ENCODE results near the gene LTF. TPM values are rescaled to one million over a fixed set of nuclear protein-coding genes. Genes with fewer than 3 reads are reported as not detected.

LTF gene
- total RNA-seq, 1 experiment from 2014 or later: not detected

DNA sequence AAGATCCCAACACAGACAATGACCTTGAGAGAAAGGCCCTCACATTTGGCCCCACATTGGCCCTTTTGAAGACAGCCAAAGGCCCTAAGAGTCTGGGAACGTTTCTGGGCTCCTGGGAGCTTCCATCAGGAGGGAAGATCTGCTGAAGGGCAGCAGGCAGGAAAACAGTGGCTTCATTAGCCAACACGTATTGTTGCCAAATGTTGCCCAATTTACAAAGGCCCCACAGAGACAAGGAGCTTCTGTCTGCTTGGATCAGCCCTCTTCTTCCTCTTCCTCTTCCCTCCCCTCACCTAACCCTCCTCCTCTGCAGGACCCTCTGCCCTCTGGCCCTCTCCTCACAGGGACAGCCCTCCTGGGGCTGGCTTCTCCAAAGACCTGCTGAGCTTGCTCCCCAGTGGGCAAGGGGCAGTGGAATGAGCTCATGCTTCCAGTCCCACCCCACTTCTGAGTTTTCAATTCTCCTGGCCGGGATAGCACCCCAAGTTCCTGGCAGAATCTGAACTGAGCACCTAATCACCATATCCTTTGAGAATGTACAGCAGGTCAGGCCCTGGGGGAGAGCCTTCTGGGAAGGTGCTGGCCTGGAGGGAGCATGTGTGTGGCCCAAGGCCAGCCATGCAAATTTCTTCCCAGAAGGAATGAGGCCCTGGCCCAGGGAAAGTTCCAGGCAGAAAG, 5.1 kb upstream of the LTF start:
- ChIA-PET POLR2A (ENCODE audit: unreplicated experiment) (no interaction called here), CTCF (no interaction called here)
- Histone ChIP-seq H4K20me1 (ENCODE audit: insufficient read depth) (no peaks in the 10 kb centered on the region), H3K27ac (no peak overlapping the region), H2AFZ (no peak overlapping the region), H3K36me3 (ENCODE audit: low read depth) (no peaks in the 10 kb centered on the region), H3F3A (ENCODE audit: insufficient read depth, low read depth) (no peaks in the 10 kb centered on the region), H3K27me3 (ENCODE audit: insufficient read depth, low read depth) (no peaks in the 10 kb centered on the region), H3K9me3 (ENCODE audit: insufficient read depth, low read depth) (no peaks in the 10 kb centered on the region), H3K4me3 (no peak overlapping the region), H3K9me2 (ENCODE audit: insufficient read depth) (no peaks in the 10 kb centered on the region), H3K79me2 (ENCODE audit: low read depth) (no peaks in the 10 kb centered on the region), H3K4me1 (replicated peaks; ENCODE audit: insufficient read depth) (no peaks in the 10 kb centered on the region), H3K4me2 (no peak overlapping the region)
- intact Hi-C loops (cut with micrococcal nuclease; ENCODE audit: unreplicated experiment): no loop called here
- no TSS peak for BruUV-seq (replicated peaks)
- no peak for DNase-seq
- TF ChIP-seq, protein P1, sequence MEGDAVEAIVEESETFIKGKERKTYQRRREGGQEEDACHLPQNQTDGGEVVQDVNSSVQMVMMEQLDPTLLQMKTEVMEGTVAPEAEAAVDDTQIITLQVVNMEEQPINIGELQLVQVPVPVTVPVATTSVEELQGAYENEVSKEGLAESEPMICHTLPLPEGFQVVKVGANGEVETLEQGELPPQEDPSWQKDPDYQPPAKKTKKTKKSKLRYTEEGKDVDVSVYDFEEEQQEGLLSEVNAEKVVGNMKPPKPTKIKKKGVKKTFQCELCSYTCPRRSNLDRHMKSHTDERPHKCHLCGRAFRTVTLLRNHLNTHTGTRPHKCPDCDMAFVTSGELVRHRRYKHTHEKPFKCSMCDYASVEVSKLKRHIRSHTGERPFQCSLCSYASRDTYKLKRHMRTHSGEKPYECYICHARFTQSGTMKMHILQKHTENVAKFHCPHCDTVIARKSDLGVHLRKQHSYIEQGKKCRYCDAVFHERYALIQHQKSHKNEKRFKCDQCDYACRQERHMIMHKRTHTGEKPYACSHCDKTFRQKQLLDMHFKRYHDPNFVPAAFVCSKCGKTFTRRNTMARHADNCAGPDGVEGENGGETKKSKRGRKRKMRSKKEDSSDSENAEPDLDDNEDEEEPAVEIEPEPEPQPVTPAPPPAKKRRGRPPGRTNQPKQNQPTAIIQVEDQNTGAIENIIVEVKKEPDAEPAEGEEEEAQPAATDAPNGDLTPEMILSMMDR (conservative IDR thresholded peaks at IDR 0.05): no peak
- no peak for TF ChIP-seq EZH2 (IDR thresholded peaks at IDR 0.05; ENCODE audit: low read depth)

DNA sequence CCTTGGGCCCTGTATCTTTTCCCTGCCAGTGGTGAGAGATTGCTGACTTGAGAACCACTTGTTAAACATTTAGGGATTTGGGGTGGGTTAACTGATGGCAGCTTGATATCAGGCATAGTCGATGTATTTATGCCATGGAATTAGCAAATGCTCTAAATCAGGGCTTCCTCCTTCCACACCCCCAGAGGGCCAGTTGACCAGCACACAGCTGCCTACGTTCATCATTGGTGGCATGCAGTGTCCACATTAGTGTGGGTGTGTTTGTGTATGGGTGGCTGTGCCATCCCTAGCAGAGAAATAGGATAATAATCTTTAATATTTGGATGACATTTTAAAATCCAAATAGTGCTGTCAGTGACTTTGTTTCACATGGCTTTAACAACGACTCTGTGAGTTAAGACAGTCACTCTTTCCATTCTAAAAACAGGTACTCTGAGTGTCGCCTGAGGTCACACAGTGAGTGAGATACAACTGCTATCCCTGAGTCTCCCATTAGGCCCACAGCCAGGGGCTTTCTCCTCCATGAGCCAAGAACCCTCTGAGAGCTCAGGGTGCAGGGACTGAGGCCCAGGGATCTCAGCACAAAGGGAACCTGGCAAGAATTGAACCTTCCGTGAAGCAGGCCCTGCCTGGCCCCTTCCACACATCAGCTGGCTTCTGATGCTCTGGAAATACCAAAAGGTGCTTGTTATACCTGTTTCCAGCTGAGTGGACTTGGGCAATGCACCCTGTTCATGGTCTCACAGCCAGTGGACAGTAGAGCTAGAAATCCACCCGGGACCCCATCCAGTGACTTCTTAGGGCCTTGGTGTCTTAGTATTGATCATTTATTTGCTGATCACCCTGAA, 4.3 kb upstream of the LTF start:
- H4K20me1 ChIP-seq (ENCODE audit: insufficient read depth): no peaks in the 10 kb centered on the region
- H2AFZ ChIP-seq: no peak overlapping the region
- H3K4me1 ChIP-seq (replicated peaks; ENCODE audit: insufficient read depth): no peaks in the 10 kb centered on the region
- no peaks in the 10 kb centered on the region for H3K9me3 ChIP-seq (ENCODE audit: insufficient read depth, low read depth)
- intact Hi-C loops (cut with micrococcal nuclease; ENCODE audit: unreplicated experiment): no loop called here
- H3K9me2 ChIP-seq (ENCODE audit: insufficient read depth): no peaks in the 10 kb centered on the region
- ChIA-PET POLR2A (ENCODE audit: unreplicated experiment) (no interaction called here), CTCF (no interaction called here)
- no peak overlapping the region for H3K4me3 ChIP-seq
- DNase-seq: no peak
- no peak for TF ChIP-seq EZH2 (IDR thresholded peaks at IDR 0.05; ENCODE audit: low read depth)
- TF ChIP-seq, protein P1 (conservative IDR thresholded peaks at IDR 0.05): no peak
- no peaks in the 10 kb centered on the region for H3K27me3 ChIP-seq (ENCODE audit: insufficient read depth, low read depth)
- H3F3A ChIP-seq (ENCODE audit: insufficient read depth, low read depth): no peaks in the 10 kb centered on the region
- H3K36me3 ChIP-seq (ENCODE audit: low read depth): no peaks in the 10 kb centered on the region
- no peak overlapping the region for H3K27ac ChIP-seq
- no peaks in the 10 kb centered on the region for H3K79me2 ChIP-seq (ENCODE audit: low read depth)
- no peak overlapping the region for H3K4me2 ChIP-seq
- BruUV-seq (replicated peaks): no TSS peak

DNA sequence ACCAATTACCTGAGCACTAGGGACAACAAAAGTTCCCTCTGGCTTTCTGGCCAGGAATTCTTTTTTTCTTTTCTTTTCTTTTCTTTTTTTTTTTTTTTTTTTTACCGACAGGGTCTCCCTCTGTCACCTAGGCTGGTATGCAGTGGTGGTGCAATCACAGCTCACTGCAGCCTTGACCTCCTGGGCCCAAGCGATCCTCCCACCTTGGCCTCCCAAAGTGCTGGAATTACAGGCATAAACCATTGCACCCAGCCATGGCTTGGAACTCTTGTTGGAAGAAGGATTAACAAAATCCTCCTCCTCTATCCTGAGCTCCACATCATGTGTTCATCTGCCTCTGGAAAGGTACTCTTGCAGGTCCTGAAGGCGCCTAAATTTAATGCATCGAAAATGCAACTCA, 2.9 kb upstream of the LTF start:
- intact Hi-C loops (cut with micrococcal nuclease; ENCODE audit: unreplicated experiment): no loop called here
- no TSS peak for BruUV-seq (replicated peaks)
- Histone ChIP-seq H3K27me3 (ENCODE audit: insufficient read depth, low read depth) (no peaks in the 10 kb centered on the region), H3K9me3 (ENCODE audit: insufficient read depth, low read depth) (no peaks in the 10 kb centered on the region), H2AFZ (no peak overlapping the region), H3F3A (ENCODE audit: insufficient read depth, low read depth) (no peaks in the 10 kb centered on the region), H3K4me2 (no peak overlapping the region), H3K27ac (no peak overlapping the region), H3K79me2 (ENCODE audit: low read depth) (no peaks in the 10 kb centered on the region), H3K4me3 (no peak overlapping the region), H3K4me1 (replicated peaks; ENCODE audit: insufficient read depth) (no peaks in the 10 kb centered on the region), H4K20me1 (ENCODE audit: insufficient read depth) (no peaks in the 10 kb centered on the region), H3K36me3 (ENCODE audit: low read depth) (no peaks in the 10 kb centered on the region), H3K9me2 (ENCODE audit: insufficient read depth) (no peaks in the 10 kb centered on the region)
- ChIA-PET POLR2A (ENCODE audit: unreplicated experiment) (no interaction called here), CTCF (no interaction called here)
- DNase-seq: no peak
- TF ChIP-seq, protein P1 (conservative IDR thresholded peaks at IDR 0.05): no peak
- no peak for TF ChIP-seq EZH2 (IDR thresholded peaks at IDR 0.05; ENCODE audit: low read depth)
